NCI-H146 treated with DMSO at 0.1 percent for 48 hours (cell line): ENCODE data around the gene MPEG1.
A peak's percentile ranks its signal among the peaks of the same experiment; 100 is the strongest.

Experiments
- DNase-seq: peaks from one replicate; lab custom pipeline; 2025; ENCODE audit not compliant: unreplicated experiment; lab: John Stamatoyannopoulos, UW

The MPEG1 gene

DNA sequence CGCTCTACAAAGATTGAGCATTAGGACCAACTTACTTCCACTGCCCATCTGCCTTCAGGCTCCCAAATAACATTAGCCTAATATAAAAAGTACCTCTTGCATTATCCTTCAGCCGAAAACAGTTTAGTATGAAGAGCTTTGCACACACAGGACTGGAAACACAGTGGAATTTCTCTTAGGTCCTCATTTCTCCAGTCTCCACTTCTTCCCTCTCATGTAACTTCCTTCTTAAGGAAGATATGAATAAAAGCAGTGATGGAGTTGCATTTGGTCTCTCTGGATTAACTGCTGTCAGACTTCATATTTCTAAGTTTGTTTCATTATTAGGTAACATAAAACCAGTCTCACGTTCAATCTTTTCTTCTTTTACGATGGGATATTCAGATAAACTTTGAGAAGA is 5.6 kb upstream of the MPEG1 start:
- DNase-seq: no peak

- no peak for DNase-seq
Measured at GRCh38 chr11:59216641-59217564, 4.2 kb upstream of the MPEG1 start.

GRCh38 chr11:59214141-59214893 is 1.6 kb upstream of the MPEG1 start:
- no peak for DNase-seq

DNA sequence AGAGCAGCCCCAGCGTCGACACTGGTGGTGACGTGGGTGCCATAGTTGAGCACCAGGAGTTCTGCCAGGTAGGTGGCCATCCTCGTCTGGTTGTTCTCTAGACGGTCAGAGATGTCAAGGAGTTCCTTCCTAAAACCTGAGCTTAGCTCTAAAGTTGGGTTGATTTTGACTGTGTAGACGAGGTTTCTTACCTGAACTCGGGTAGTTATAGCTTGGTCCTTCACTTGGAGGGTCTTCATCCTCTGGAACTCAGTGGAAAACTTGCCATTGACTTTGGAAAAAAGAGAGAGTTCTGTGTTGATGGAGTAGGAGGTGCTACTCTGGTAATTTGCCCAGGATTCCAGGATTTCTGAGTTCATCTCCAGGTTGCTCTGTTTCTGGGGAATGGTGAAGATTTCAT is 505 bp downstream of the MPEG1 start:
- DNase-seq: no peak

GRCh38 chr11:59208956-59209355 is 3.8 kb downstream of the MPEG1 start:
- no peak for DNase-seq

- peak; percentile 3 for DNase-seq
Measured at GRCh38 chr11:59207988-59208451, 4.7 kb downstream of the MPEG1 start.

GRCh38 chr11:59206635-59207034 is 6.1 kb downstream of the MPEG1 start:
- DNase-seq: peak; percentile 26

GRCh38 chr11:59205648-59206047 is 7.1 kb downstream of the MPEG1 start:
- no peak for DNase-seq

DNA sequence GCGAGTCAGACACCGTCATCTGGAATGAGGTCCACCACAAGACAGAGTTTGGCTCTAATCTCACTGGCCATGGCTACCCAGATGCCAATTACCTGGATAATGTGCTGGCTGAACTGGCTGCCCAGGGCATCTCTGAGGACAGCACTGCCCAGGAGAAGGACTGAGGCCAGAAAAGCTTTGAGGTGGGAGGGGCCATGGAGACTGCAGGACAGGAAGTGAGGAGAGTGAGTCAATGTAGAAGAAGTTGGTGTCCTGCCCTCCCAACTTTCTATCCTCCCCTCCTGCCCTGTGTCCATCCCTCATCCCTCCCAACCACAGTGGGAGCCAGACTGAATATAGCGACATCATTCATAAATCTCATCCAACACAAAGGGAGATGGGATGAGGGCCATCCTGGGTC is 8.0 kb downstream of the MPEG1 start:
- no peak for DNase-seq

DNA sequence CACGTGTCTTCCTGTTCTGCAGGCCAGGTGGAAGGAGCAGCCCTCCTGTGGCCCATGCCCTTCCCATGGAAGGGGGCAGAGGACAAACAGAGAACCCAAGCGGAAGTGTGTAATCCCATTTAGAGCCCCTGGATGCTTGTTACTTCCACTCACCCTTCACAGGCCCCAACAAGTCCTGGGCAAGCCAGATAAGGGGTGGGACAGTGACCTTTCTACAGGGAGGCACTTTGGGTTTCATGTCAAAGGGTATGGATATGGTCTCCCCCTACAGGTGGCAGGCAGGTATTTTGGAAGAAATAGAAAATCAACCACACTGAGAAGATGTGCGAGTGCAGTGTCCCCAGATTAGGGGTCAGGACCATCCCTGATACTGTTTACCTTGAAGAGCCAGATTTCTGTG is 11.4 kb downstream of the MPEG1 start:
- no peak for DNase-seq

- no peak for DNase-seq
Measured at GRCh38 chr11:59200423-59200746, 12.3 kb downstream of the MPEG1 start.

DNA sequence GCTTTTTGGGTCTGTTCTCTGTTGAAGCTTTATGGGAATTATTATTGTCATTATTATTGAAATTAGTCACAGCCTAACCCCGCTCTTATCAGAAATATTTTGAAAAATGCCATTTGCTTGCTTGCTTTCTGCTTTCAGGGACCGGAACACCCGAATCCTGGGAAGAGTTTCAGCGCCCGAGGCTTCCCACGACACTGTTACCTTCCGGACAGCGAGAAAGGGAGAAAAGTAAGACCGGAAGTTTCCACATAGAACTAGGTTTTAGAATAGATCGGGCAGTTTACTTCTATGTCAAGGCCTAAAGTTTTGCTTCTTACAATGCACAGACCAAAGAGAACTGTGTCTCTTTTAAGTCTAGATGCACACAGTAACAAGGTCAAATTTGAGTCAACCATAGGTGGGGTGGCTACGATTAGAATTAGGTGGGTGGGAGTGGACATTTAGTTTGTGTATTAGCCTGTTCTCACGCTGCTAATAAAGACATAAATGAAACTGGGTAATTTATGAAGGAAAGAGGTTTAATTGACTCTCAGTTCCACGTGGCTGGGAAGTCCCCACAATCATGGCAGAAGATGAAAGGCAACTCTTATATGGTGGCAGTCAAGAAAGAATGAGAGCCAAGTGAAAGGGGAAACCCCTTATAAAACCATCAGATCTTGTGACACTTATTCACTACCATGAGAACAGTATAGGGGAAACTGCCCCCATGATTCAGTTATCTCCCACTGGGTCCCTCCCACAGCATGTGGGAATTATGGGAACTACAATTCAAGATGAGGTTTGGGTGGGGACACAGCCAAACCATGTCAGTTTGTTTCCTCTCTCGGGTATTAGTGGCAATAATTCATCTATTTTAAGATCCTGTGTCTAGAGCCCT is 12.9 kb downstream of the MPEG1 start:
- DNase-seq: no peak

DNA sequence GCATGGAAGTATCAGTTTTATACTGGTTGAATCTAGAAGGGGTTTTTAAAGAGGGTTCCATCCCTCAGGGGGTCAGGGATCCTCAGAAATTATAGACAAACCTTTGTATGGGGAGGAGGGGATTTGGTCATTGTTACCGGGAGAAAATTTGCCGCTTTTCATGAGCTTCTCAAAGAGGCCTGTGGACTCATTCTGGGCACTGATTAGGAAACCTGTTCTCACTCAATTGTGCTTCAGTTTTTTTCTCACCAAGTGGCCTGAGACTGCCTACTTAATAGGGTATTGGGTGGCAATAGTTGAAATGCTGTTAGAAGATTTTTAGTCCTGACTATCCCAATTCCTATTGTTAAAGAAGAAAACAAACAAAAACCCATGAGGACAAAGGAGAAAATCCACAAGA is 14.0 kb downstream of the MPEG1 start:
- no peak for DNase-seq

DNA sequence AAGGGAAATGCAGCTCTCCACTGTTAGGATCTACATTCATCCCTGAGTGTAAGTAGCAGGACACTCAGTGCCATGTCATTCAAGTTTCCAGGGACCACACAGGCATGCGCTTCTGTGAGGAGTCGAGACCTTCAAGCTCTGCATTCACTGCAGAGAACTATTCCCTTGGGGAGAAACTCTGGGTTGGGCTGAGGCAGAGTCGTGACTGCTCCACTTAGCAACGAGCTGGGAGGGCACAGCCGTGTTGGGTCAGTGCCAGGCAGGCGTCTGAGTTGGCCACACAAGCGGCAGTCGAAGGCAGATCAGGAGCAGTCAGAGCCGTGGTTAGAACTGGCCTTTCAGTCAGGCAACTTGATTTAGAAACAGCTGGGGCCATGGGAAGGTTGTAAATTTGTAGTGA is 14.7 kb downstream of the MPEG1 start:
- no peak for DNase-seq

- DNase-seq: no peak
Measured at GRCh38 chr11:59196777-59197176, 15.9 kb downstream of the MPEG1 start.

DNA sequence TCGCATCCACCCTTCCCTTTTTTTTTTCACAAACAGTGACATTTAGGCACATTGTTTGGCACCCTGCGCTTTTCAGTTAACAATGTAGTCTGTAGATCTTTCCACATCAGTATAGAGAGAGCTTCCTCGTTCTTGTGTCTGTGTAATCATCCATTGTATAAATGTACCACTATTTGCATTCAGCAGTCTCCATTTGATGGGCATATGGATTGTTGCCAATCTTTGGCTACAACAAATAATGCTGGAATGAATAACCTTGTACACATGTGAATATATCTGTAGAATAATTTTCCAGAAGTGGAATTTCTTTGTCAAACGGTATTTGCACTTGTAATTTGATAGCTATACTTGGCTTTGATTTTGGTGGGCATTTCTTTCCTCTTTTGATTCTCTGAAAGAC is 17.1 kb downstream of the MPEG1 start:
- DNase-seq: peak; percentile 6

- no peak for DNase-seq
Measured at GRCh38 chr11:59193587-59194130, 19.1 kb downstream of the MPEG1 start.

DNA sequence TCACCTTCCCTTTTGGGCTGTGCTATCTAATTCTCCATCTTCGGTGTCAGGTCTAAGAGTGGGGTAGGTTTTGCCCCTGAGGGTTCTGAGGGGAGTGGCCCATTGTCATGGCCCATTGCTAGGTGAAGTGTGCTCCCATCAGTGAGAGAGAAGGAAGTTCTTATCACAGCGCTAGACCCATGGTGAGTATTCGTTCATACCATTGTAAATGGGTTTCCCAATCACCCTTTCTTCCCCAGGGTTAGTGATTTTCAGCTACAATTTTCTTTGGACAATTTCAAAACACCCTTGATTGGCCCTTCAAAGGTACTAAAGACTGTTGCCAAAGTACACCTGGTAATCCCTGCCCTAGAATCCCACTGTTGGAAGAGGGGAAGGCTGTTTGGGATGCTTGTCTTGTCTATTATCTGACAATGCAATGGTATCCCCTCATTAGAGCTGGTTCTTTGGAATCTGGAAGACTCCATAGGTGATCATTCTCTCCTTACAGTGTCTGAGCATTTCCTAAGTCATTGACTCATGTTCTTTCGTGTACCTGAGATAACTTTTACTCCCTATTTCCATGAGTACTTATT is 20.2 kb downstream of the MPEG1 start:
- DNase-seq: no peak

DNA sequence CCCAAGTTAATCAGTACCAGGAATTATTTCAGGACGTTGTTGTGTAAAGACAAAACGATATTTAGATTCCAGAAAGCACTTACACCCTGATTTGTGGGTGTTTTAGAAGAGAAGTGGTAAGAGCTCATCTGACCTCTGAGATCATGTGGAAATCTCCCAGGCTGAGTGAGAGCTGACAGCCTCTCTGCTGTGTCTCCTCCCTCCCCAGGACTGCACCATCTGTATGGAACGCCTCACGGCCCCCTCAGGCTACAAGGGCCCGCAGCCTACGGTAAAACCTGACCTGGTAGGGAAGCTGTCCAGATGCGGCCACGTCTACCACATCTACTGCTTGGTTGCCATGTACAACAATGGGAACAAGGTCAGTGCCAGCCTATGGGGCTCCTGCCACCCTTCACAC is 20.8 kb downstream of the MPEG1 start:
- DNase-seq: no peak

DNA sequence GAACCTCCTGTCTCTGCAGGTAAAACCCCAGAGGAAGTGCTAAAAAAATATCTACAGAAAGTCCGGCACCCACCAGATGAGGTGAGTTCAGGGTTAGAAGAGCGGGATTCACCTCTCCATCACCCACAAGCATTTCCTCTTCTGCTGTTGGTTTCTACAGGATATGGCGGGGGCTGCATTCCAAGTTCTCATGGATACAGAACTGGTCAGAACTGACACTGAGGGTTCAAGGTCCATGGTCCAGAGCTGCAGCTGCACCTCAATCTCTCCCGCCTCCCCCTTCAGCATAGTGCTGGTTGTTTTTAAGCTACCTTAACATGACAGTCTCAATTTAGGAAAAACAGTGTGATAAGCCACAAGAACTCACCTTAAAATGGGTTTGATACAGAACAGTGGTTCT is 21.6 kb downstream of the MPEG1 start:
- no peak for DNase-seq

- DNase-seq: no peak
Measured at GRCh38 chr11:59189986-59190385, 22.7 kb downstream of the MPEG1 start.
